Vagina (tissue), 2 donors: ENCODE measurements around the gene PTPN6.

Experiments
- CTCF ChIP-seq, 3 experiments: fragments of 450-650 bp in 2 of 3; fragments of 200-600 bp in 1 of 3; sonication (generic) in 1 of 3; IDR thresholded peaks; one replicate each; pipeline ENCODE4 v1.5.1; 2017 to 2019; ENCODE audit warnings: antibody characterized with exemption in 3 of 3, mild to moderate bottlenecking in 2 of 3, moderate library complexity in 2 of 3
- POLR2A ChIP-seq, 2 donors: fragments of 450-650 bp; IDR thresholded peaks; one replicate each; pipeline ENCODE4 v1.6.1; 2017; ENCODE audit warnings: antibody characterized with exemption in 2 of 2, mild to moderate bottlenecking in 2 of 2, moderate library complexity in 2 of 2

DNA sequence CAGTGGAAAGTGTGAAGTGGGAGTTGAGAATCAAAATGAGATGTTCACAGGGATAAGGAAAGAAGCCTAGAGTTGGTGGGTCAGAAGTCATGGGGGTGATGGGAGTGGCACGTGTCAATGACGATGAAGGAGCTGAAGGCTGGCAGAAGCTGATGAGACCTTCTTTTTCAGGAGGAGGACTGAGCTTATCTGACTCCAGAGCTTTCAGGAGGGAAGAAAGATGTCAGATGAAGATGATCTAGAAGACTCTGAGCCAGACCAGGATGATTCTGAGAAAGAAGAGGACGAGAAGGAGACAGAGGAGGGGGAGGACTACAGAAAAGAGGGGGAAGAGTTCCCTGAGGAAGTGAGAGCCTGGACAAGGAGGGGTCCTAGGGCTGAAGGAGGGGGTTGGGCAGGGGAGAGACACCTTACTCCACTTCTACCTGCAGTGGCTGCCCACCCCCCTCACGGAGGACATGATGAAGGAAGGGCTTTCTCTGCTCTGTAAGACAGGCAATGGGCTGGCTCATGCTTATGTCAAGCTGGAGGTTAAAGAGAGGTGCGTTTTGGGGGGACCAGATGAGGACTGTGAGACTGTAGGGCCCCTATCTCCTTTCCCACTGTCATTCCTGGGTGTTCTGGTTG is 45.6 kb upstream of the PTPN6 start:
- TF ChIP-seq CTCF (IDR thresholded peaks at IDR 0.05) (no peak), POLR2A (IDR thresholded peaks at IDR 0.05) (no peak)
